GM21447 (cell line): Measurements from ENCODE around the gene CYP2W1.
"Not testable (repeated sequence)": the region's sequence is repeated elsewhere in the genome, so short reads cannot be mapped to it uniquely, and the experiment has no call there.

ENCODE experiments used
- ATAC-seq: cut with Tn5 transposase; IDR thresholded peaks from one replicate; pipeline ENCODE4 v1.9.1; 2021; ENCODE audit not compliant: unreplicated experiment

The CYP2W1 gene

GRCh38 chr7:996079-996872 lies 13.3 kb downstream of the CYP2W1 start:
- no peak for ATAC-seq

GRCh38 chr7:997404-998395 lies 14.7 kb downstream of the CYP2W1 start:
- no peak for ATAC-seq

GRCh38 chr7:999149-999879 lies 16.3 kb downstream of the CYP2W1 start:
- no peak for ATAC-seq

- no peak for ATAC-seq
Observed at GRCh38 chr7:999941-1000935, 17.3 kb downstream of the CYP2W1 start.

GRCh38 chr7:1001069-1001770 lies 18.2 kb downstream of the CYP2W1 start:
- ATAC-seq, result not testable (repeated sequence)

- ATAC-seq, result not testable (repeated sequence)
Observed at GRCh38 chr7:1002026-1002425, 19.0 kb downstream of the CYP2W1 start.

GRCh38 chr7:1002445-1002844 lies 19.5 kb downstream of the CYP2W1 start:
- not testable (repeated sequence) for ATAC-seq

GRCh38 chr7:1004018-1004852 lies 21.3 kb downstream of the CYP2W1 start:
- ATAC-seq, result no peak

- no peak for ATAC-seq
Observed at GRCh38 chr7:1005303-1005702, 22.3 kb downstream of the CYP2W1 start.

- ATAC-seq, result no peak
Observed at GRCh38 chr7:1007901-1008300, 24.9 kb downstream of the CYP2W1 start.

- ATAC-seq, result no peak
Observed at GRCh38 chr7:1008733-1009363, 25.9 kb downstream of the CYP2W1 start.

- no peak for ATAC-seq
Observed at GRCh38 chr7:1009747-1010146, 26.8 kb downstream of the CYP2W1 start.

- no peak for ATAC-seq
Observed at GRCh38 chr7:1010226-1010625, 27.2 kb downstream of the CYP2W1 start.

- no peak for ATAC-seq
Observed at GRCh38 chr7:1011297-1012003, 28.5 kb downstream of the CYP2W1 start.

- no peak for ATAC-seq
Observed at GRCh38 chr7:1012004-1012715, 29.2 kb downstream of the CYP2W1 start.

GRCh38 chr7:1012716-1013095 lies 29.7 kb downstream of the CYP2W1 start:
- no peak for ATAC-seq

- ATAC-seq, result no peak
Observed at GRCh38 chr7:1013581-1013980, 30.6 kb downstream of the CYP2W1 start.
